Measurements from ENCODE around the gene TBC1D26.
"Not testable (repeated sequence)": the region's sequence is repeated elsewhere in the genome, so short reads cannot be mapped to it uniquely, and the experiment has no call there.

TBC1D26 gene

DNA sequence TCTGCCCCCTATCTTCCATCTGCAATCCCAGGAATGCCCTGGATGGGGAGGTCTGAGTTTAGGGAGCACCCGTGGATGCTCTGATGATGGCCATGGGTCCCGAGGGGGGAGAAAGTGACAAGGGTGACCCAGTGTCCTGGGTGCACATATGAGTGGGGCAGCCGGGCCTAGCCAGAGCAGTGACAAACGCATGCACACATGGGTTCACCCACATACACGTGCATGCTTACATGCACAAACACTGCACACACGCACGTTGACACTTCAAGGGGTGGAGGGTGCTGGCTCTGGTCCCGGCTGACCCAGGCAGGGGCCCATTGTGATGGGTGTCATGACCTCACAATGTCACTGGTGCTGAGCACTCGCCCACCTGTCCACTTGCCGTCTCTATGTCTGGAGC is at the start of gene TBC1D26:
Gene TBC1D26, plus strand, starts transcription at position 384 of the 400 bp plus-strand sequence. CDS start 3,066 bp downstream, outside the sequence.
- not testable (repeated sequence) for H3K4me3 ChIP-seq (replicated peaks in 1 of 2; ENCODE audit: low read depth in 2 of 2, low read length in 2 of 2); DNase-seq (ENCODE audit: low read depth in 2 of 2)

DNA sequence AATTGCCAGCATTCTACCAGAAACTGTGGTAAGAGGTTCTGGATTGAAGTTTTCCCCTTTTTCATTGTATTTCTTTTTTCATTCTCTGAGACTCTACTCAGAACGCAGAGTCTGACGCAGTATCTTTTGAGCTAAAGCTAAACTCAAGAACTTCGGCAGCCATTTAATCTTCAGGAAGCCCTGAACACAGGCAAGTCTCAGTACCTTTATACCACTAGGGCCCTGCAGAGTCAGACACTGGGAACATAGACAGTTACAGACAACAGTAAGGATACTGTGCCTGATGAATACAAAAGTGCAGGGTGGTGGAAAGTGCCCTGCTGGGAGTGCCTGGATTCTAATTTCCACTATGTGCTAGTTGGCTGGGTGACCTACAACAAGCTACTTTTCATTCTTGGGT is 48.9 kb upstream of the TBC1D26 start:
- not testable (repeated sequence) for DNase-seq (ENCODE audit: low read depth in 2 of 2); H3K4me3 ChIP-seq (replicated peaks in 1 of 2; ENCODE audit: low read depth in 2 of 2, low read length in 2 of 2)

DNA sequence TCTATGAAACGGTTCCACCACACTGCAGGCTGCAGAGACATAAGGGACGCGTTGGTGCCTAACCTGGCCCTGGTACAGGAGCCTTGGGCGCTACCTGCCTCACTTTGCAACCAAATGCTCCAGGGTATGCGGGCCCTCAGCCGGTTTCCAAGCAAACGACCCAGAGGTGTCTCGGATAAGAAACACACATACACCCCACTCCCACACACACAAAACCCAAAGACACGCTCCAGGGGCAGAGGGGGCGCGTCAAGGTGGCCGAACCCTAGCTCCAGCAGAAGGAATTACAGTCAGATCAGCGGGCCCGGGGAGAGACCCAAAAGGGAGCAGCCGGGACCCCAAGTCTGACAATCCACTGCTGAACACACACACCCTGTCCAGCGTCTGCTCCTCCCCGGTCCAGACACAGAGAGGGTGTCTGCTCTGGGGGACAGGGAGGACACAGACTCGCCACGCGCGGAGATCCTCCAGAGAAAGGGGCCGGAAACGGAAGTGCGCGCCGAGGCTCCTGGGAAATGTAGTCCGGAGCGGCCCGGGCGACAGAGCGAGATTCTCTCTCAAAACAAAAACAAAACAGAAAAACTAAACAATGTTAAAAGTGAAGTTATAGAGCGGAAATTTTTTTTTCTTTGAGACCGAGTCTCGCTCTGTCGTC is 48.1 kb upstream of the TBC1D26 start, which contains the start of gene TRIM16:
Gene TRIM16, minus strand, starts transcription at position 488 of the 655 bp plus-strand sequence. CDS start 32,702 bp downstream, outside the sequence.
- DNase-seq (ENCODE audit: low read depth in 2 of 2), result peak; percentile 49 to 61
- H3K4me3 ChIP-seq (replicated peaks in 1 of 2; ENCODE audit: low read depth in 2 of 2, low read length in 2 of 2), result peak within 1 kb of the TSS; percentile 56 to 61

DNA sequence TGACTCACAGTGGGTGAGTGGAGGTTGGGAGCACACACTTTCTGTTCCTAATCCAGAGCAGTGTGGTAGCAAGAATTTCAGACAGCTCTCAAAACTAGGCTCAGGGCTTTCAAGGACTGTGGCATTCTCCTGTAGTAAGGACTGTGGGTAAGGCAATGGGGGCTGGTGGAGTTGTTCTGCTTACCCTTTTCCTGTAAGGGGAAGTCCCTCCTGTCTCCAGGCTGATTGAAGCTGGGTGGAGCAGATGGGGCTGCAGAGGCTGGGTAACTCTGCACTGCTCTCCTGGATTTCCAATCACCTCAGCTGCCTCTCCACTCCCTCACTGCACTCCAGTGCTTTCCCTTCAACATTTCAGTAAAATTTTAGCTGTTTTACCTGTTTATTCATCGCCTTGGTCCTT is 44.6 kb upstream of the TBC1D26 start:
- not testable (repeated sequence) for DNase-seq (ENCODE audit: low read depth in 2 of 2); H3K4me3 ChIP-seq (replicated peaks in 1 of 2; ENCODE audit: low read depth in 2 of 2, low read length in 2 of 2)

DNA sequence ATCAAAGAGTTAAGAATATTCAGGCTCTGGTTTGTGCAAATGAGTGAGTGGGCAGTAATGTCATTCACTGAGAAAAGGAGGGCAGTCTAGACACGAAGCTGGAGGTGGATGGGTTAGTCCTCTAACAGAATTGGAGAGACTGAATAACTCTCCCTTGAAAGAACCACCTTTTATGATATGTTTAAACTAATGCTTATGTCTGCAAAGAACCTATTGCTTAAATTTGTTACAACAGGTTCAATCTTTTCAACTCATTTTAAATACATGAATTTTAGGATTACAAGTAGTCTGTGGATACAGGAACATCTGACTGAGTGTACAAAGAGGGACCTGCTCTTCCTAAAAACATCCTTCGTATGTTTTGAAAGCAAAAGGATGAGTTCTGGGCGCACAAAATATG is 33.1 kb upstream of the TBC1D26 start:
- DNase-seq (ENCODE audit: low read depth in 2 of 2), result not testable (repeated sequence)
- peak overlapping the region; percentile 54 for H3K4me3 ChIP-seq (replicated peaks in 1 of 2; ENCODE audit: low read depth in 2 of 2, low read length in 2 of 2)

DNA sequence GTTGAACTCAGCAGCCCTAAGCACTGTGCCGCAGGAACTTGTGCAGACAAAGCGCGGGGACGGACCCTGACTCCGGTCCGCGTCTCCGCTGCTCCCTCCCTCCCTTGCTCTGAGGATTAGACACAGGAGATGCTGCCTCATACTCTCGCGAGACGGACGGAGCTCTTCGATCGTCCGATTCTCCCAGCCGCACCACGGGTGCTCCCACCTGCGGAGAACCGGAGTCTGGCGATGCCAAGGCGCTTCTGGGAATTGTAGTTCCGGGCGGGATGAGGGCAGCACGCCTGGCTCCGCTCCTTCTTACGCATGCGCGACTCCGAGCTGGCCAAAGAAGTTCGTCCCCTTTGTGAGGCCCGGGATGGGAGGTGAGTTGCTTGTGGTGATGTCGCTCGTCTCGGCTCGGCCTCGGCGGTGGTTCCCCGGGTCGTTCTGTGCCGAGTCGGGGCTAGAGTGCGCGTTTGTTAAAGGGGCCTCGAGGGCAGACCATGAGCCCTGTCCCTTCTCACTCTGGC is 32.6 kb upstream of the TBC1D26 start, which contains the start of gene ZNF286A:
Gene ZNF286A, plus strand, starts transcription at position 340 of the 512 bp plus-strand sequence. CDS start 578 bp downstream, outside the sequence.
- DNase-seq (ENCODE audit: low read depth in 2 of 2), result peak; percentile 99 to 100

DNA sequence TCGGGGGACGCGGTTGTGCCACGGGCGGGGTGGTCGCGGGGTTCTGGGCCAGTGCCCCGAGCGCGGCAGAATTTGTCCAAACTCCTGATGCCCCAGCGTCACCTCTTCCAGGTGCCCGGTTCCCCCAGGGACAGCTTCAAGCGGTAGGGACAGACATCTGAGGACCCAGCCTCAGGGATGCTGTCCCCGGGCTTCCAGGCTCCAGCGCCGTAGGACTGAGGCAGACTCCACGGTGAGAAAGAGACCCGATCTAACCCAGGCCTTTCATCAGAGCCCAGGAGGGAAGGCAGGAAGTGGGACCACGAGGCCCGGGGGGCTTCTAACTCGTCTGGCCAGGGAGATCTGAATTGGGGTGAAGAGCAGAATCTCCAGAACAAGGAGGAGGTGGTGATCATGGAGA is 32.1 kb upstream of the TBC1D26 start:
- not testable (repeated sequence) for DNase-seq (ENCODE audit: low read depth in 2 of 2)
- peak overlapping the region; percentile 54 for H3K4me3 ChIP-seq (replicated peaks in 1 of 2; ENCODE audit: low read depth in 2 of 2, low read length in 2 of 2)

More for the DNA sequence above, 32.6 kb upstream of the TBC1D26 start, which contains the start of gene ZNF286A:
- H3K4me3 ChIP-seq (replicated peaks in 1 of 2; ENCODE audit: low read depth in 2 of 2, low read length in 2 of 2), result peak within 1 kb of the TSS; percentile 54

DNA sequence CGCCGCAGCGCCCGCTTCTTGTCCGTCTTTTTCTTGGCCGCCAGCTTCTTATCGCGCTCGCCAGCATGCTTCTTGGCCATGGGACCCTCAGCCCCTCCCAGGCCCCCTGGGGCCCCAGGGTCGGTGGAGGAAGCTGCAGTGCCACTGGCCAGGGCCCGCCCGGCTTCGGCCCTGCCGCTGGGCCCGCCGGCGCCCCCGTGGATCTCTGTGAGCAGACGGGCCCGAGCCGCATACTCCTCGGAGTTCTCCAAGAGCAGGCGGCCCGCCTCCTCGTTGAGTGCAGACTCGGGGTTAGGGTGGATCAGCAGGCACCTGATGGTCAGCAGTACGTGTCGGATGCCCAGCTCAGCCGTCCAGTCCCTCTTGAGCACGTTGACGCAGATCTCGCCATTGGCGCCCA is 27.8 kb upstream of the TBC1D26 start:
- H3K4me3 ChIP-seq (replicated peaks in 1 of 2; ENCODE audit: low read depth in 2 of 2, low read length in 2 of 2); DNase-seq (ENCODE audit: low read depth in 2 of 2): not testable (repeated sequence)

DNA sequence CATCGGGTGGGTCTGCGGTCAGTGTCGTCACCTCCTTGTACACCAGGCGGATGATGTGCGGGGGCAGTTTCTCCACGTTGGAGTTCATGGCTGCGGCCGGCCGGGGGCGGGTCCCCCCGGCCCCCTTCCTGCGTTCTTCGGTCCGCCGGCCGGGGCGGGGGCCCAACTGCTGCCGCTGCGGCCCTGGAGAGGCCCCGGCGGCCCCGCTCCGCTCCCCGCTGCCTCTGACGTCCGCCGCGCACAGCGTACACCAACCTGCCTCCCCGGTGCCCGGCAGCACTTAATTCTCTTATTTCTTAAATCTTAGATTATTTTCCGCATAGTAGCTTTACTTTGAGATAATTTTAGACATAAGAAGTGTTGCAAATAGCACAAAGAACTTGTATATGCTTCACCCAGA is 27.3 kb upstream of the TBC1D26 start:
- not testable (repeated sequence) for H3K4me3 ChIP-seq (replicated peaks in 1 of 2; ENCODE audit: low read depth in 2 of 2, low read length in 2 of 2); DNase-seq (ENCODE audit: low read depth in 2 of 2)

DNA sequence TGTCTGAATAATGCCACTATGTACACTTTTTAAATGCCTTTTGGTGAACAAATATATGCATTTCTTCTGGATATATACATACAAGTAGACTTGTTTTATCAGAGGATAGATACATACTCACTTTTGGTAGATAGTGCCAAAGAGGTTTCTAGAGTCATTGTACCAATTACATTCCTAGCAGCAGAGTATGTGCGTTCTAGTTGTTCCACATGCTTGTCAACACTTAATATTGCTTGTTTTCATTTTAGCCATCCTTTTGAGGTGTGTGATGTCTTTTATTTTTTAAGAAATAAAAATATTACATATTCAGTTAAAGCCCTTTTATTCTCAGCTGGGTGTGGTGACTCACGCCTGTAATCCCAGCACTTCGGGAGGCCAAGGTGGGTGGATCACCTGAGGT is 23.2 kb upstream of the TBC1D26 start:
- H3K4me3 ChIP-seq (replicated peaks in 1 of 2; ENCODE audit: low read depth in 2 of 2, low read length in 2 of 2); DNase-seq (ENCODE audit: low read depth in 2 of 2): not testable (repeated sequence)

DNA sequence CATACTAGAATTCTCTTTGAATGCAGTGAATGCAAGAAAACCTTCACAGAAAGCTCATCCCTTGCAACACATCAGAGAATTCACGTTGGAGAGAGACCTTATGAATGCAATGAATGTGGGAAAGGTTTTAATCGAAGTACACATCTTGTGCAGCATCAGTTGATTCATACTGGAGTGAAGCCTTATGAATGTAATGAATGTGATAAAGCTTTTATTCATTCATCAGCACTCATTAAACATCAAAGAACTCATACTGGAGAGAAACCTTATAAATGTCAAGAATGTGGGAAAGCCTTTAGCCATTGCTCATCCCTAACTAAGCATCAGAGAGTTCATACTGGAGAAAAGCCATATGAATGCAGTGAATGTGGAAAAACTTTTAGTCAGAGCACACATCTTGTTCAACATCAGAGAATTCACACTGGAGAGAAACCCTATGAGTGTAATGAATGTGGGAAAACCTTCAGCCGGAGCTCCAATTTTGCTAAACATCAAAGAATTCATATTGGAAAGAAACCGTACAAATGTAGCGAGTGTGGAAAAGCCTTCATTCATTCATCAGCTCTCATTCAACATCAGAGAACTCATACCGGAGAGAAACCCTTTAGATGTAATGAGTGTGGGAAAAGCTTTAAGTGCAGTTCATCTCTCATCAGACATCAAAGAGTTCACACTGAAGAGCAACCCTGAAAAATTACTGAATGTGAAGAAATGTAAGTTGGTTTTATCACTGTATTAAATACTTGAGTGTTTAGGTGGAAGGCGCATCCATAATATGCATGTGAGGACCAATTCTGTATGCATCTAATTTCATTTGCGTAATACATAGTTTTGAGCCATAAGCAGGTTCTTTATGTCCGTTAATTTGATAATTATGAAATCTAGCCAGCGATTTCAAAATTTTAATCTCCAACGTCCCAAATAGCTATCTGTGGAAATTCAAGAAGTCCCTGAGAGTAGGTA is 15.2 kb upstream of the TBC1D26 start:
- DNase-seq (ENCODE audit: low read depth in 2 of 2), result peak in 1 of 2 donors; percentile 14
- H3K4me3 ChIP-seq (replicated peaks in 1 of 2; ENCODE audit: low read depth in 2 of 2, low read length in 2 of 2), result not testable (repeated sequence)

DNA sequence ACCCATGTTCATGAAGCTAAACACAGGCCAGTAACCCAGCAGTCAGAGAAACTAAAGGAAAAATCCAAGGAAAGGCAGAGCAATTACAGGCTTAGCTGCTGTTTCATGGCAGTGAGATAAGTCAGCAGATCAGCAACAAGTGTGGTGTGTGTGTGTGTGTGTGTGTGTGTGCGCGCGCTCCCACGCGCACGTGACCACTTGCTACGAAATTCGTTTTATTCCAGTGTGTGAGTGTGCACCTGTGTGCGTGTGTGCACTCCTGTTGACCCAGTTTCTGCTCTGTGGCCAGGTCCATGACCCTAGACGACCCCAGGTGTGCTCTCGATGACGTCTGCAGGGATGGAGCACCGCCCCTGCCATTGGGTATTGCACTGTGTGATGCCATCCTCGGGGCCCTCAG is 1.5 kb upstream of the TBC1D26 start:
- not testable (repeated sequence) for DNase-seq (ENCODE audit: low read depth in 2 of 2); H3K4me3 ChIP-seq (replicated peaks in 1 of 2; ENCODE audit: low read depth in 2 of 2, low read length in 2 of 2)

DNA sequence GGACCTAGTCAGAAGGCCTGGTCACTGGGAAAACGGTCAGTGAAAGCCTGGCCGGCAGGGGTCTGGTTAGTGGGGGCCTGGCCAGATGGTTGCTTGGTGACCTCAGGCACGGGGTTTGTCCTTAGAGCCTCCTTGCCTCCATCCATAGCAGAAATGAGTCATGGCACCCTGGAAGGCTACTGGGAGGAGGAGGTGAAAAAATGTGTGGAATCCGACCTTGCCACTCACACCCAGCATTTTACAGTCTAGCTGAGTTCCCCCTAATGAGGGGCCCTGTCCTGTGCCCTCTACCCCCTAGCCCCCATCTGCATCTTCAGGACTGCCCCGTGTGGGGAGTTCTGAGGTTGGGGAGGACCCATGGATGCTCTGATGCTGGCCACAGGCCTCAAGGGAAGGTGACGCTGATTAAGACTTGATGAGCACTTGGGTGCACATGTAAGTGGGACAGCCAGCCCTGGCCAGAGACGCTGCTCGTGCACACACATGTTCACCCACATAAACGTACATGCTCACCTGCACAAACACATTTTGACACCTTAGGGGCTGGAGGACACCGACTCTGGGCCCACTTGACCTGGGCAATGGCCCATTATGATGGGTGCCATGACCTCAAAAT is 1.2 kb downstream of the TBC1D26 start:
- not testable (repeated sequence) for DNase-seq (ENCODE audit: low read depth in 2 of 2); H3K4me3 ChIP-seq (replicated peaks in 1 of 2; ENCODE audit: low read depth in 2 of 2, low read length in 2 of 2)

DNA sequence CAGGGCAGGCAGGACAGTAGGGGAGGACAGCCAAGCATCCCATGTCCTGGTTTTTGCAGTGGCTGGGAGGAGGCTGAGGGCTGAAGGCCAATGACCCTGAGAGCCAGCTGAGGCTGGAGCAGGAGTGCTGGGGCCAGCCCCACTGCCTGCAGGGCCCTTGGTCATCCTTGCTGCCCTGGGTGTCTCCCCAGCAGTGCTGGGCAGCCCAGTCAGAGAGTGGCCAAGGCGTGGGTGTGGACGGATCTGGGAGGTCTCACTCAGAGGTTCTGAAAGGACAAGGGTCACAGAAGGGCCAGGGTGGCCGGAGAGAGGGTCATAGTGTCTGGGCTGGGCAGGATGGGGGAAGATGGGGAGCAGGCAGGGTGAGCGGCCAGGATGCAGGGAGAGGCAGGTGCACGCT is 4.5 kb downstream of the TBC1D26 start:
- not testable (repeated sequence) for H3K4me3 ChIP-seq (replicated peaks in 1 of 2; ENCODE audit: low read depth in 2 of 2, low read length in 2 of 2); DNase-seq (ENCODE audit: low read depth in 2 of 2)
